ENCODE measurements around the gene C2orf42. TPM values are rescaled to one million over a fixed set of nuclear protein-coding genes. Genes with fewer than 3 reads are reported as not detected.

The C2orf42 gene
- total RNA-seq, 1 experiment from 2014 or later, result 17.4 TPM

DNA sequence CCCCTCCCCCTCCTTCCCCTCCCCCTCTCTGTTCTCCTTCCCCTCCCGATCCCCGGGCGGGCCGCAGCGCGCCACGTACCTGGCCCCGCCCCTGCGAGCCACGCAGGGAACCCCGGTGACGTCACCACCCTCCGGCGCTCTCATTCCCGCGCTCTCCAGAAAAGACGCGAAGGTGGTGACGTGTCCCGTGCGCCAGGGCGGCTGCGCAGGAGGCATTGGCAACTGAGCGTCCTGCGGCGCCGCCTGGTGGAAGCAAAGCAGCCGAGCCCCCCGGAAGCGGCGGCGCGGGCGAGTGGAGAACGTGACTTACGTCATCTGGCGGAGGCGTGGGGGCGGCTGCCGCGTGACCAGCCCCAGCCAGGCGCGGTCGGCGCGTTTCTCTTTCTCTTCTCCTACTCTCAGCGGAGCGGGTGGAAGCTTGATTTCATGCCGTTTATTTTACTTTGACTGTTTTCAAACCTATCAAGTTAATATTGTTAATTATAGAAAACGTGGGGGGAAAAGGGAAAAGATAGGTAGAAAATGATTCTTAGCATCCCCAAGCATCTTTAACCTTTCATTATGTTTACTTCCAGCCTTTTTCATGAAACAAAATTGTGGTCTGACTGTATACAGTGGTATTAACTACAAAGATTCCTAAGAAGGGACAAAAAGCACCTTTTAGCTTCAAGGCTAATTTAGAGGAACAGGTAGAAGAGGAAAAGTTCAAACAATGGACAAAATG lies 48.1 kb downstream of the C2orf42 start:
- Histone ChIP-seq H4K20me1 (ENCODE audit: insufficient read depth) (no peaks in the 10 kb centered on the region), H3K4me1 (ENCODE audit: control insufficient read depth in 1 of 2, insufficient read depth in 2 of 2, low read length in 2 of 2) (peaks cover 35 to 51% of the 10 kb centered on the region in 2 experiments), H3K9me3 (ENCODE audit: control insufficient read depth in 1 of 2, insufficient read depth in 1 of 2, low read depth in 1 of 2, low read length in 2 of 2) (no peaks in the 10 kb centered on the region), H3K27ac (ENCODE audit: low read depth, low read length) (peak overlapping the region; percentile 99), H3K27me3 (ENCODE audit: insufficient read depth, low read length) (no peaks in the 10 kb centered on the region), H3K4me3 (replicated peaks in 1 of 2; ENCODE audit: low read depth in 1 of 2, low read length in 2 of 2) (peak overlapping the region; percentile 40 to 63), H3K36me3 (ENCODE audit: control insufficient read depth in 1 of 2, insufficient read depth in 2 of 2, low read length in 2 of 2) (no peaks in the 10 kb centered on the region), H3K79me2 (ENCODE audit: insufficient read depth, low read length) (no peaks in the 10 kb centered on the region), H3K4me2 (ENCODE audit: low read length) (peak overlapping the region; percentile 80), H3K9ac (ENCODE audit: low read length) (peak overlapping the region; percentile 94), H3K9me2 (ENCODE audit: insufficient read depth) (no peaks in the 10 kb centered on the region), H2AFZ (ENCODE audit: low read depth, low read length, poor library complexity, severe bottlenecking) (no peak overlapping the region)
- DNase-seq (ENCODE audit: low read depth, low spot score) (peak; percentile 98), ATAC-seq (peak; percentile 74)
- no peak for TF ChIP-seq SRF (IDR thresholded peaks at IDR 0.05; ENCODE audit: low read depth)
- no peak for TF ChIP-seq REST (IDR thresholded peaks at IDR 0.05; ENCODE audit: low read depth)
- no peak for TF ChIP-seq SP1 (IDR thresholded peaks at IDR 0.05; ENCODE audit: low read depth)
- TF ChIP-seq CBX3 (IDR thresholded peaks at IDR 0.05; ENCODE audit: low read depth), result no peak
- peak; percentile 79 for TF ChIP-seq YY1 (IDR thresholded peaks at IDR 0.05; ENCODE audit: extremely low read depth, insufficient replicate concordance, low read depth, low read length)
- no peak for TF ChIP-seq RAD21 (IDR thresholded peaks at IDR 0.05; ENCODE audit: low read depth)
- no peak for TF ChIP-seq MAX (IDR thresholded peaks at IDR 0.05)
- TF ChIP-seq, protein P1, sequence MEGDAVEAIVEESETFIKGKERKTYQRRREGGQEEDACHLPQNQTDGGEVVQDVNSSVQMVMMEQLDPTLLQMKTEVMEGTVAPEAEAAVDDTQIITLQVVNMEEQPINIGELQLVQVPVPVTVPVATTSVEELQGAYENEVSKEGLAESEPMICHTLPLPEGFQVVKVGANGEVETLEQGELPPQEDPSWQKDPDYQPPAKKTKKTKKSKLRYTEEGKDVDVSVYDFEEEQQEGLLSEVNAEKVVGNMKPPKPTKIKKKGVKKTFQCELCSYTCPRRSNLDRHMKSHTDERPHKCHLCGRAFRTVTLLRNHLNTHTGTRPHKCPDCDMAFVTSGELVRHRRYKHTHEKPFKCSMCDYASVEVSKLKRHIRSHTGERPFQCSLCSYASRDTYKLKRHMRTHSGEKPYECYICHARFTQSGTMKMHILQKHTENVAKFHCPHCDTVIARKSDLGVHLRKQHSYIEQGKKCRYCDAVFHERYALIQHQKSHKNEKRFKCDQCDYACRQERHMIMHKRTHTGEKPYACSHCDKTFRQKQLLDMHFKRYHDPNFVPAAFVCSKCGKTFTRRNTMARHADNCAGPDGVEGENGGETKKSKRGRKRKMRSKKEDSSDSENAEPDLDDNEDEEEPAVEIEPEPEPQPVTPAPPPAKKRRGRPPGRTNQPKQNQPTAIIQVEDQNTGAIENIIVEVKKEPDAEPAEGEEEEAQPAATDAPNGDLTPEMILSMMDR (IDR thresholded peaks at IDR 0.05 in 2 of 3, conservative IDR thresholded peaks at IDR 0.05 in 1 of 3; ENCODE audit: borderline replicate concordance in 1 of 3, insufficient read depth in 1 of 3, low read depth in 2 of 3, low read length in 2 of 3), result peak in 2 of 3 experiments; percentile 83 to 88; a peak in 4 of 6 replicates
- TF ChIP-seq, protein P2, sequence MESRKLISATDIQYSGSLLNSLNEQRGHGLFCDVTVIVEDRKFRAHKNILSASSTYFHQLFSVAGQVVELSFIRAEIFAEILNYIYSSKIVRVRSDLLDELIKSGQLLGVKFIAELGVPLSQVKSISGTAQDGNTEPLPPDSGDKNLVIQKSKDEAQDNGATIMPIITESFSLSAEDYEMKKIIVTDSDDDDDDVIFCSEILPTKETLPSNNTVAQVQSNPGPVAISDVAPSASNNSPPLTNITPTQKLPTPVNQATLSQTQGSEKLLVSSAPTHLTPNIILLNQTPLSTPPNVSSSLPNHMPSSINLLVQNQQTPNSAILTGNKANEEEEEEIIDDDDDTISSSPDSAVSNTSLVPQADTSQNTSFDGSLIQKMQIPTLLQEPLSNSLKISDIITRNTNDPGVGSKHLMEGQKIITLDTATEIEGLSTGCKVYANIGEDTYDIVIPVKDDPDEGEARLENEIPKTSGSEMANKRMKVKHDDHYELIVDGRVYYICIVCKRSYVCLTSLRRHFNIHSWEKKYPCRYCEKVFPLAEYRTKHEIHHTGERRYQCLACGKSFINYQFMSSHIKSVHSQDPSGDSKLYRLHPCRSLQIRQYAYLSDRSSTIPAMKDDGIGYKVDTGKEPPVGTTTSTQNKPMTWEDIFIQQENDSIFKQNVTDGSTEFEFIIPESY (IDR thresholded peaks at IDR 0.05; ENCODE audit: extremely low read depth, insufficient replicate concordance, low read length), result peak; percentile 54
- TF ChIP-seq POLR2AphosphoS5 (IDR thresholded peaks at IDR 0.05; ENCODE audit: low read depth, low read length), result peak; percentile 53
- TF ChIP-seq POLR2A (IDR thresholded peaks at IDR 0.05; ENCODE audit: borderline replicate concordance, extremely low read depth, insufficient read depth, insufficient read length), result peak; percentile 31
- TF ChIP-seq TCF7L2 (IDR thresholded peaks at IDR 0.05; ENCODE audit: borderline replicate concordance, extremely low read depth, insufficient read depth, insufficient read length), result peak; percentile 74
- TF ChIP-seq ZNF274 (IDR thresholded peaks at IDR 0.05; ENCODE audit: low read depth, low read length), result no peak
- no peak for TF ChIP-seq EGR1 (IDR thresholded peaks at IDR 0.05; ENCODE audit: low read depth)
- no peak for TF ChIP-seq ELF1 (IDR thresholded peaks at IDR 0.05; ENCODE audit: borderline replicate concordance, low read depth)
- BruUV-seq (replicated peaks), result TSS peak; percentile 99
- ChIA-PET CTCF (interaction anchor here (1.2 to 3.3 kb wide), 2 partner anchors 18 to 229 kb away, joined by 3 to 24 read pairs; partner anchors contain the start of gene MXD1), POLR2A (interaction anchor here (0.8 to 6.1 kb wide), 8 partner anchors 10 to 230 kb away, joined by 3 to 54 read pairs (median 6); partner anchors contain the start of genes MXD1, PCBP1 and SNRPG), RAD21 (ENCODE audit: low non-redundant PET in 1 of 2, low total read pairs in 2 of 2, uncharacterized antibody in 2 of 2, unreplicated experiment in 2 of 2) (interaction anchor here in 1 of 2 experiments (0.7 to 1.1 kb wide), 2 partner anchors 228 to 229 kb away, joined by 5 to 7 read pairs; partner anchors contain the start of gene MXD1)
- intact Hi-C loops (cut with micrococcal nuclease), result loop anchor here (1.0 kb wide), 2 partner anchors 56 to 228 kb away; no protein-coding TSS in a partner anchor
